Measurements from ENCODE around the gene PKP3. TPM values are rescaled to one million over a fixed set of nuclear protein-coding genes. Genes with fewer than 3 reads are reported as not detected.

PKP3 gene
- polyA plus RNA-seq, 1 of the 3 experiments (the other 2 are of a cell fraction): 1.4 TPM

DNA sequence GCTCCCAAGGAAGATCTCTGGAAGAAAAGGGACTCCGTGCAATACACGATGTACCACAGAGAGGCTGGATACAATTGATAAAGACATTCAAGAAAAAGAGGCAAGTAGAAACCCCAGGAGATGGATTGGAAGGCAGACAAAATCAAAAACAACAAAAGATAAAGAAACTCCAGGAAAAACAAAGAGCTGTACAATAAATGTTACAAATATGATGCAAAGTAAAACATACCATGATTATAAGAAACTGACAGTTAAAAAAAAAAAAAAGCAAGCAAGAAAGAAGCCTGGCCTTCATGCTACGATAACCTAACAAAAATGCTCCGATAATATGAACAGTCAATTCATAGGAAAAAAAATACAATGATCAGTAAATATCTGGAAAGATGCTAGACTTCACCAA lies 31.3 kb downstream of the PKP3 start:
- H3K27me3 ChIP-seq (ENCODE audit: insufficient read depth): no peaks in the 10 kb centered on the region
- 43% methylated on average over 4 of the region's 4 CpGs for WGBS (ENCODE audit: low lambda C conversion rate)
- H3K4me2 ChIP-seq: no peak overlapping the region
- no peak overlapping the region for H3K4me3 ChIP-seq (ENCODE audit: low read depth in 2 of 2, low read length in 1 of 2)
- H3K4me1 ChIP-seq (ENCODE audit: control insufficient read depth in 1 of 2, insufficient read depth in 2 of 2, low read depth in 1 of 2, low read length in 1 of 2): no peaks in the 10 kb centered on the region
- DNase-seq: no peak
- no peaks in the 10 kb centered on the region for H3K9me3 ChIP-seq
- H3K79me2 ChIP-seq (ENCODE audit: insufficient read depth): no peaks in the 10 kb centered on the region
- H2AFZ ChIP-seq (ENCODE audit: low read depth): no peak overlapping the region
- no peaks in the 10 kb centered on the region for H3K36me3 ChIP-seq (replicated peaks in 1 of 2; ENCODE audit: control insufficient read depth in 1 of 2, insufficient read depth in 2 of 2, low read length in 1 of 2)
- TF ChIP-seq, protein P1, sequence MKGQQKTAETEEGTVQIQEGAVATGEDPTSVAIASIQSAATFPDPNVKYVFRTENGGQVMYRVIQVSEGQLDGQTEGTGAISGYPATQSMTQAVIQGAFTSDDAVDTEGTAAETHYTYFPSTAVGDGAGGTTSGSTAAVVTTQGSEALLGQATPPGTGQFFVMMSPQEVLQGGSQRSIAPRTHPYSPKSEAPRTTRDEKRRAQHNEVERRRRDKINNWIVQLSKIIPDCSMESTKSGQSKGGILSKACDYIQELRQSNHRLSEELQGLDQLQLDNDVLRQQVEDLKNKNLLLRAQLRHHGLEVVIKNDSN (IDR thresholded peaks at IDR 0.05; ENCODE audit: borderline replicate concordance, low read depth): no peak
- TF ChIP-seq, protein P2, sequence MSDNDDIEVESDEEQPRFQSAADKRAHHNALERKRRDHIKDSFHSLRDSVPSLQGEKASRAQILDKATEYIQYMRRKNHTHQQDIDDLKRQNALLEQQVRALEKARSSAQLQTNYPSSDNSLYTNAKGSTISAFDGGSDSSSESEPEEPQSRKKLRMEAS (IDR thresholded peaks at IDR 0.05; ENCODE audit: low read depth): no peak
- no peak for TF ChIP-seq ELF1 (IDR thresholded peaks at IDR 0.05)
- no peaks in the 10 kb centered on the region for H4K20me1 ChIP-seq (ENCODE audit: insufficient read depth)
- CTCF ChIA-PET: interaction anchor here (0.6 kb wide), 1 partner anchor 298 kb away, joined by 3 read pairs; no protein-coding TSS in a partner anchor
- H3K27ac ChIP-seq (ENCODE audit: low read depth in 2 of 2, low read length in 1 of 2): no peak overlapping the region
- POLR2A ChIA-PET: no interaction called here
- H3K9ac ChIP-seq: no peak overlapping the region
- H3K9me2 ChIP-seq: no peaks in the 10 kb centered on the region
- no peaks in the 10 kb centered on the region for H3F3A ChIP-seq (replicated peaks; ENCODE audit: insufficient read depth)

DNA sequence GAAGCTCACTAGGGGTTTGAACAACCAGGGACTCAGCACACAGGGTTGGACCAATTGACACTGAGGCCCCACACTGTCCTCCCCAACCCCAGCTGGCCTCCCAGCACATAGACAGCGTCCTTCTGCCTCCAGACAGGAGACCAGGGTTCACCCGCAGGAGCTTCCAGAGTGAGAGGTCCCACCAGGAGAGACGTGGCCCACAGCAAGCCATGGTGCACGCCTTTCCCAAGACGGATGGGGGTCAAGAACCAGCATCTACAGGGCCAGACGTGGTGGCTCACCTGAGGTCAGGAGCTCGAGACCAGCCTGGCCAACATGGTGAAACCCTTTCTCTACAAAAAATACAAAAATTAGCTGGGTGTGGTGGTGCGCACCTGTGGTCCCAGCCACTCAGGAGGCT lies 32.8 kb downstream of the PKP3 start:
- POLR2A ChIA-PET: no interaction called here

More for the DNA sequence above, 32.8 kb downstream of the PKP3 start:
- Histone ChIP-seq H4K20me1 (ENCODE audit: insufficient read depth) (no peaks in the 10 kb centered on the region), H3K4me3 (ENCODE audit: low read depth in 2 of 2, low read length in 1 of 2) (no peak overlapping the region), H3K79me2 (ENCODE audit: insufficient read depth) (no peaks in the 10 kb centered on the region), H3K27me3 (ENCODE audit: insufficient read depth) (no peaks in the 10 kb centered on the region), H3K9ac (no peak overlapping the region), H3K9me2 (no peaks in the 10 kb centered on the region), H2AFZ (ENCODE audit: low read depth) (no peak overlapping the region), H3F3A (replicated peaks; ENCODE audit: insufficient read depth) (no peaks in the 10 kb centered on the region), H3K27ac (ENCODE audit: low read depth in 2 of 2, low read length in 1 of 2) (no peak overlapping the region), H3K4me2 (no peak overlapping the region), H3K9me3 (no peaks in the 10 kb centered on the region), H3K4me1 (ENCODE audit: control insufficient read depth in 1 of 2, insufficient read depth in 2 of 2, low read depth in 1 of 2, low read length in 1 of 2) (no peaks in the 10 kb centered on the region), H3K36me3 (replicated peaks in 1 of 2; ENCODE audit: control insufficient read depth in 1 of 2, insufficient read depth in 2 of 2, low read length in 1 of 2) (no peaks in the 10 kb centered on the region)
- DNase-seq: no peak
- WGBS (ENCODE audit: low lambda C conversion rate): 46% methylated on average over 6 of the region's 8 CpGs
- no peak for TF ChIP-seq CHD2 (IDR thresholded peaks at IDR 0.05; ENCODE audit: low read length, partially characterized antibody)
- TF ChIP-seq, protein P3, sequence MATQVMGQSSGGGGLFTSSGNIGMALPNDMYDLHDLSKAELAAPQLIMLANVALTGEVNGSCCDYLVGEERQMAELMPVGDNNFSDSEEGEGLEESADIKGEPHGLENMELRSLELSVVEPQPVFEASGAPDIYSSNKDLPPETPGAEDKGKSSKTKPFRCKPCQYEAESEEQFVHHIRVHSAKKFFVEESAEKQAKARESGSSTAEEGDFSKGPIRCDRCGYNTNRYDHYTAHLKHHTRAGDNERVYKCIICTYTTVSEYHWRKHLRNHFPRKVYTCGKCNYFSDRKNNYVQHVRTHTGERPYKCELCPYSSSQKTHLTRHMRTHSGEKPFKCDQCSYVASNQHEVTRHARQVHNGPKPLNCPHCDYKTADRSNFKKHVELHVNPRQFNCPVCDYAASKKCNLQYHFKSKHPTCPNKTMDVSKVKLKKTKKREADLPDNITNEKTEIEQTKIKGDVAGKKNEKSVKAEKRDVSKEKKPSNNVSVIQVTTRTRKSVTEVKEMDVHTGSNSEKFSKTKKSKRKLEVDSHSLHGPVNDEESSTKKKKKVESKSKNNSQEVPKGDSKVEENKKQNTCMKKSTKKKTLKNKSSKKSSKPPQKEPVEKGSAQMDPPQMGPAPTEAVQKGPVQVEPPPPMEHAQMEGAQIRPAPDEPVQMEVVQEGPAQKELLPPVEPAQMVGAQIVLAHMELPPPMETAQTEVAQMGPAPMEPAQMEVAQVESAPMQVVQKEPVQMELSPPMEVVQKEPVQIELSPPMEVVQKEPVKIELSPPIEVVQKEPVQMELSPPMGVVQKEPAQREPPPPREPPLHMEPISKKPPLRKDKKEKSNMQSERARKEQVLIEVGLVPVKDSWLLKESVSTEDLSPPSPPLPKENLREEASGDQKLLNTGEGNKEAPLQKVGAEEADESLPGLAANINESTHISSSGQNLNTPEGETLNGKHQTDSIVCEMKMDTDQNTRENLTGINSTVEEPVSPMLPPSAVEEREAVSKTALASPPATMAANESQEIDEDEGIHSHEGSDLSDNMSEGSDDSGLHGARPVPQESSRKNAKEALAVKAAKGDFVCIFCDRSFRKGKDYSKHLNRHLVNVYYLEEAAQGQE (IDR thresholded peaks at IDR 0.05; ENCODE audit: low read depth, low read length): no peak
- no peak for TF ChIP-seq TAF1 (IDR thresholded peaks at IDR 0.05; ENCODE audit: borderline replicate concordance, low read depth, low read length)
- TF ChIP-seq TEAD4 (IDR thresholded peaks at IDR 0.05; ENCODE audit: borderline replicate concordance, insufficient read depth): no peak
- TF ChIP-seq RAD21 (IDR thresholded peaks at IDR 0.05; ENCODE audit: low read length): no peak
- TF ChIP-seq, protein P1 (IDR thresholded peaks at IDR 0.05; ENCODE audit: borderline replicate concordance, low read depth): no peak
- TF ChIP-seq MXI1 (IDR thresholded peaks at IDR 0.05; ENCODE audit: low read depth, low read length): no peak
- TF ChIP-seq, protein P2 (IDR thresholded peaks at IDR 0.05; ENCODE audit: low read depth): no peak
- TF ChIP-seq TCF12 (IDR thresholded peaks at IDR 0.05): no peak
- no peak for TF ChIP-seq MEF2A (IDR thresholded peaks at IDR 0.05; ENCODE audit: borderline replicate concordance, low read depth)
- TF ChIP-seq FOXM1 (IDR thresholded peaks at IDR 0.05; ENCODE audit: low read depth): no peak
- TF ChIP-seq NRF1 (IDR thresholded peaks at IDR 0.05; ENCODE audit: low read depth, low read length): no peak
- TF ChIP-seq, protein P4, sequence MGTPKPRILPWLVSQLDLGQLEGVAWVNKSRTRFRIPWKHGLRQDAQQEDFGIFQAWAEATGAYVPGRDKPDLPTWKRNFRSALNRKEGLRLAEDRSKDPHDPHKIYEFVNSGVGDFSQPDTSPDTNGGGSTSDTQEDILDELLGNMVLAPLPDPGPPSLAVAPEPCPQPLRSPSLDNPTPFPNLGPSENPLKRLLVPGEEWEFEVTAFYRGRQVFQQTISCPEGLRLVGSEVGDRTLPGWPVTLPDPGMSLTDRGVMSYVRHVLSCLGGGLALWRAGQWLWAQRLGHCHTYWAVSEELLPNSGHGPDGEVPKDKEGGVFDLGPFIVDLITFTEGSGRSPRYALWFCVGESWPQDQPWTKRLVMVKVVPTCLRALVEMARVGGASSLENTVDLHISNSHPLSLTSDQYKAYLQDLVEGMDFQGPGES (IDR thresholded peaks at IDR 0.05; ENCODE audit: low read depth, low read length): no peak
- TF ChIP-seq, protein P5, sequence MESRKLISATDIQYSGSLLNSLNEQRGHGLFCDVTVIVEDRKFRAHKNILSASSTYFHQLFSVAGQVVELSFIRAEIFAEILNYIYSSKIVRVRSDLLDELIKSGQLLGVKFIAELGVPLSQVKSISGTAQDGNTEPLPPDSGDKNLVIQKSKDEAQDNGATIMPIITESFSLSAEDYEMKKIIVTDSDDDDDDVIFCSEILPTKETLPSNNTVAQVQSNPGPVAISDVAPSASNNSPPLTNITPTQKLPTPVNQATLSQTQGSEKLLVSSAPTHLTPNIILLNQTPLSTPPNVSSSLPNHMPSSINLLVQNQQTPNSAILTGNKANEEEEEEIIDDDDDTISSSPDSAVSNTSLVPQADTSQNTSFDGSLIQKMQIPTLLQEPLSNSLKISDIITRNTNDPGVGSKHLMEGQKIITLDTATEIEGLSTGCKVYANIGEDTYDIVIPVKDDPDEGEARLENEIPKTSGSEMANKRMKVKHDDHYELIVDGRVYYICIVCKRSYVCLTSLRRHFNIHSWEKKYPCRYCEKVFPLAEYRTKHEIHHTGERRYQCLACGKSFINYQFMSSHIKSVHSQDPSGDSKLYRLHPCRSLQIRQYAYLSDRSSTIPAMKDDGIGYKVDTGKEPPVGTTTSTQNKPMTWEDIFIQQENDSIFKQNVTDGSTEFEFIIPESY (IDR thresholded peaks at IDR 0.05; ENCODE audit: borderline replicate concordance, low read depth): no peak
- no peak for TF ChIP-seq EP300 (IDR thresholded peaks at IDR 0.05; ENCODE audit: borderline replicate concordance in 1 of 2, low read depth in 1 of 2, low read length in 1 of 2)
- TF ChIP-seq ELF1 (IDR thresholded peaks at IDR 0.05): no peak
- TF ChIP-seq GABPA (IDR thresholded peaks at IDR 0.05; ENCODE audit: low read depth): no peak
- no peak for TF ChIP-seq SMC3 (IDR thresholded peaks at IDR 0.05; ENCODE audit: low read depth, low read length)
- CTCF ChIA-PET: interaction anchor here (1.4 to 3.1 kb wide), 2 partner anchors 22 to 30 kb away, joined by 8 to 9 read pairs; partner anchors contain the start of gene PTDSS2
